ENCODE data around the gene SSPN. TPM values are rescaled to one million over a fixed set of nuclear protein-coding genes. Genes with fewer than 3 reads are reported as not detected.

Gene SSPN
- total and polyA plus RNA-seq, 9 of the 15 experiments (the other 6 are each of a cell fraction or from before 2014, with no cell fraction given), result 0.40 TPM; not detected in 8

- TF ChIP-seq ZBTB5 (IDR thresholded peaks at IDR 0.05), result no peak
- TF ChIP-seq ZNF589 (CRISPR knock-in tag; IDR thresholded peaks at IDR 0.05; ENCODE audit: low read depth), result no peak
- no peak for TF ChIP-seq HMGXB4 (CRISPR knock-in tag; IDR thresholded peaks at IDR 0.05)
- TF ChIP-seq LARP7 (IDR thresholded peaks at IDR 0.05), result no peak
- TF ChIP-seq HNRNPLL (IDR thresholded peaks at IDR 0.05; ENCODE audit: low read depth, low read length, poor library complexity, severe bottlenecking), result no peak
- no peak for TF ChIP-seq MAFK (IDR thresholded peaks at IDR 0.05; ENCODE audit: low read length)
- TF ChIP-seq MCM3 (IDR thresholded peaks at IDR 0.05), result no peak
- TF ChIP-seq NBN (IDR thresholded peaks at IDR 0.05; ENCODE audit: low read depth), result no peak
- no peak for TF ChIP-seq VEZF1 (CRISPR knock-in tag; IDR thresholded peaks at IDR 0.05)
- no peak for TF ChIP-seq JUNB (CRISPR knock-in tag; conservative IDR thresholded peaks at IDR 0.05)
- TF ChIP-seq RFX7 (CRISPR knock-in tag; IDR thresholded peaks at IDR 0.05), result no peak
- no peak for TF ChIP-seq RERE (CRISPR knock-in tag; IDR thresholded peaks at IDR 0.05; ENCODE audit: borderline replicate concordance)
These were observed 77.5 kb downstream of the SSPN start (continued) for GRCh38 chr12:26272851-26273250.

All from K562 (cell line).